GM13977 (cell line): ENCODE results near the gene EPG5.

Experiments used
- DNase-seq: peaks from one replicate; pipeline ENCODE4 v3.0.0; 2012; ENCODE audit warnings: low spot score
- in situ Hi-C: fragments of 300-500 bp; cut with MboI; formaldehyde crosslinking; loops from one replicate; pipeline ENCODE4 v1.12.0; 2022; ENCODE audit warnings: low sequenced_read_pairs, low pct_unique_long_range_greater_than_20kb, mixed read lengths, inconsistent platforms; ENCODE audit not compliant: unreplicated experiment
- TF ChIP-seq, protein P1 (sequence below): IDR thresholded peaks from 2 replicates; pipeline ENCODE4 v1.5.1; 2012; ENCODE audit warnings: mild to moderate bottlenecking, control low read depth; ENCODE audit not compliant: insufficient read depth; ENCODE audit errors: extremely low read depth, missing control alignments

The EPG5 gene, protein sequence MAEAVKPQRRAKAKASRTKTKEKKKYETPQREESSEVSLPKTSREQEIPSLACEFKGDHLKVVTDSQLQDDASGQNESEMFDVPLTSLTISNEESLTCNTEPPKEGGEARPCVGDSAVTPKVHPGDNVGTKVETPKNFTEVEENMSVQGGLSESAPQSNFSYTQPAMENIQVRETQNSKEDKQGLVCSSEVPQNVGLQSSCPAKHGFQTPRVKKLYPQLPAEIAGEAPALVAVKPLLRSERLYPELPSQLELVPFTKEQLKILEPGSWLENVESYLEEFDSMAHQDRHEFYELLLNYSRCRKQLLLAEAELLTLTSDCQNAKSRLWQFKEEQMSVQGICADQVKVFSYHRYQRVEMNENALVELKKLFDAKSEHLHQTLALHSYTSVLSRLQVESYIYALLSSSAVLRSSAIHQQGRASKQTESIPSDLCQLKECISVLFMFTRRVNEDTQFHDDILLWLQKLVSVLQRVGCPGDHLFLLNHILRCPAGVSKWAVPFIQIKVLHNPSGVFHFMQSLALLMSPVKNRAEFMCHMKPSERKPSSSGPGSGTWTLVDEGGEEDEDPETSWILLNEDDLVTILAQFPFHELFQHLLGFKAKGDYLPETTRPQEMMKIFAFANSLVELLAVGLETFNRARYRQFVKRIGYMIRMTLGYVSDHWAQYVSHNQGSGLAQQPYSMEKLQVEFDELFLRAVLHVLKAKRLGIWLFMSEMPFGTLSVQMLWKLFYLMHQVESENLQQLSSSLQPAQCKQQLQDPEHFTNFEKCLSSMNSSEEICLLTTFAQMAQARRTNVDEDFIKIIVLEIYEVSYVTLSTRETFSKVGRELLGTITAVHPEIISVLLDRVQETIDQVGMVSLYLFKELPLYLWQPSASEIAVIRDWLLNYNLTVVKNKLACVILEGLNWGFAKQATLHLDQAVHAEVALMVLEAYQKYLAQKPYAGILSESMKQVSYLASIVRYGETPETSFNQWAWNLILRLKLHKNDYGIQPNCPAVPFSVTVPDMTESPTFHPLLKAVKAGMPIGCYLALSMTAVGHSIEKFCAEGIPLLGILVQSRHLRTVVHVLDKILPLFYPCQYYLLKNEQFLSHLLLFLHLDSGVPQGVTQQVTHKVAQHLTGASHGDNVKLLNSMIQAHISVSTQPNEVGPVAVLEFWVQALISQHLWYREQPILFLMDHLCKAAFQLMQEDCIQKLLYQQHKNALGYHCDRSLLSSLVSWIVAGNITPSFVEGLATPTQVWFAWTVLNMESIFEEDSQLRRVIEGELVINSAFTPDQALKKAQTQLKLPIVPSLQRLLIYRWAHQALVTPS (N-terminal part only)

DNA sequence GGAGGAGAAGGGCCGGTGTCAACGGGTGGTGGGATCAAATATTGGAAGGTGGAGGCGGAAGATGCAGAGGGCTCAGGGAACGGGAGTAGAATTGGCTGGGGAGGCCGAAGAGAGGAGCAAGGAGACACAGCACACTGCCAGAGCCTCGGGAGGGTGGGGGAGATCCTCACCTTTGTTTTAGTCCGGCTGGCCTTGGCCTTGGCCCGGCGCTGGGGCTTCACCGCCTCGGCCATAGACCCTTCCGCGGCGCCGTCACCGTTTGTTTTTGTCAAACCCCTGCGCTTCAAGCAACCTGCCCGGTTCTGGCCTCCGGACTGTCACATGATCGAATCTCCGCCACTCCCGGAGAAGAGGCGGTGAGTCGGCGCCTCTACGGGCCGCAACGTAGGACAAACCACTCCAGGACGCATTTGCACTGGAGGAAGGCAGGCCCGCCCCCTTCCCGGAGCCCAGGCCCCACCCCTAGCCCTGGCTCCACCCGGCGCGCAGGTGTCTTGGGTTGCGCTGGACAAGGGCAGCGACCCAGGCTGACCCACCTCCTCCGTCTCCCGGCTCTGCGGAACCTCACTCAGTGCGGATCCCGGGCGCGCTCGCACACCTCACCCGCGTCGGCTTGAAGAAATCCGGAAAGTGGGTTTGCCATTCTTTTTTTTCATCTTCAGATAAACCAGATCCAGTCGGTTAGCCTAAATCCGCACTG, at the start of gene EPG5:
Gene EPG5, minus strand, starts transcription at position 323 of the 700 bp plus-strand sequence. Its CDS starts 90 bp downstream, at position 233.
- TF ChIP-seq, protein P1, sequence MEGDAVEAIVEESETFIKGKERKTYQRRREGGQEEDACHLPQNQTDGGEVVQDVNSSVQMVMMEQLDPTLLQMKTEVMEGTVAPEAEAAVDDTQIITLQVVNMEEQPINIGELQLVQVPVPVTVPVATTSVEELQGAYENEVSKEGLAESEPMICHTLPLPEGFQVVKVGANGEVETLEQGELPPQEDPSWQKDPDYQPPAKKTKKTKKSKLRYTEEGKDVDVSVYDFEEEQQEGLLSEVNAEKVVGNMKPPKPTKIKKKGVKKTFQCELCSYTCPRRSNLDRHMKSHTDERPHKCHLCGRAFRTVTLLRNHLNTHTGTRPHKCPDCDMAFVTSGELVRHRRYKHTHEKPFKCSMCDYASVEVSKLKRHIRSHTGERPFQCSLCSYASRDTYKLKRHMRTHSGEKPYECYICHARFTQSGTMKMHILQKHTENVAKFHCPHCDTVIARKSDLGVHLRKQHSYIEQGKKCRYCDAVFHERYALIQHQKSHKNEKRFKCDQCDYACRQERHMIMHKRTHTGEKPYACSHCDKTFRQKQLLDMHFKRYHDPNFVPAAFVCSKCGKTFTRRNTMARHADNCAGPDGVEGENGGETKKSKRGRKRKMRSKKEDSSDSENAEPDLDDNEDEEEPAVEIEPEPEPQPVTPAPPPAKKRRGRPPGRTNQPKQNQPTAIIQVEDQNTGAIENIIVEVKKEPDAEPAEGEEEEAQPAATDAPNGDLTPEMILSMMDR: no peak
- peak; percentile 91 for DNase-seq
- in situ Hi-C loops: no loop called here

DNA sequence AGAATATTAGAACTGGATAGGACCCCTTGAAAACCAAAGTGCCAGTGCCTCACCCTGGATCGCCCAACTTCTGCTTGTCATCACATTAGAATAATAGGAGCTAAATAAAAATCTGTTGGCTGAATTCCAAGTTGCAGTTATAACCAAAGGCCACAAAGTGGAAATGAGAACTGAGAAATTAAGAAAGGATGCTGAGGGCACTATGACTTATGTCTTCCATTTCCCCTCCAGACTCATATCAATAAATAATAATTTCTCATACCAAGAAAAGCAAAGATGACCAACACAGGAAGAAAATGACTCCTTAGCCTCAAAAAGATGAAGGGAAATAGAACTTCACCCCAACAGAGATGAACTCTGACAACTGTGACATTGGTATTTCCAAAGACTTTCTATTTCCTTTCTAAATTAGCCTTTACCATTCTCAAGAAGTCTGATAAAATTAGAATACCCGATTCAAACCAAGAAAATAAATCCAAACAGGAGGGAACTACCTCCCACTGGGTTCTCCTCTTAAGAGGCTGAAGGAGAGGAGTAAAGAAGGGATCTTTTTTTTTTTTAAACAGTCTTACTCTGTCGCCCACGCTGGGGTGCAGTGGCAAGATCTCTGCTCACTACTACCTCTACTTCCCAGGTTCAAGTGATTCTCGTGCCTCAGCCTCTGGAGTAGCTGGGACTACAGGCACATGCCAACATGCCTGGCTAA, 46.5 kb upstream of the EPG5 start:
- peak; percentile 20 for DNase-seq
- TF ChIP-seq, protein P1: no peak
- in situ Hi-C loops: no loop called here

DNA sequence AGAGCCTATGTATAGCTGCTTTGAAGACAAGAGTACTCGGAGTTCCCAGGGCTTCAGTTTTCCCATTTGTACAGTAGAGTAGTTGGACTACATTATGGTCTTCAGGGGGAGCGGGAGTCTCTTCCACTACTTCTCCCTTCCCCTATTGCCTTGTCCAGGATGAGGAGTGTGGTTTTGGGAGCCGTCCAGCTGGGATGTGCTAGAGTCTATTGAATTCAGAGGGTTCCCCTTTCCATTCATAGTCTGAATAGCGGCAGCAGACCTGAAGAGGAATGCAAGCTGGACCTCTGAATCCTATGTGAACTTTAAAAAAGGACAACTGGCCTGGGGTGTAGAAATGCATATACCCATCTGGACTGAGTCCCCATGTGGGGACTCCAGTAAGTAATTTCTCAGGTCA, 43.5 kb upstream of the EPG5 start:
- DNase-seq: no peak
- TF ChIP-seq, protein P1: no peak
- in situ Hi-C loops: no loop called here

DNA sequence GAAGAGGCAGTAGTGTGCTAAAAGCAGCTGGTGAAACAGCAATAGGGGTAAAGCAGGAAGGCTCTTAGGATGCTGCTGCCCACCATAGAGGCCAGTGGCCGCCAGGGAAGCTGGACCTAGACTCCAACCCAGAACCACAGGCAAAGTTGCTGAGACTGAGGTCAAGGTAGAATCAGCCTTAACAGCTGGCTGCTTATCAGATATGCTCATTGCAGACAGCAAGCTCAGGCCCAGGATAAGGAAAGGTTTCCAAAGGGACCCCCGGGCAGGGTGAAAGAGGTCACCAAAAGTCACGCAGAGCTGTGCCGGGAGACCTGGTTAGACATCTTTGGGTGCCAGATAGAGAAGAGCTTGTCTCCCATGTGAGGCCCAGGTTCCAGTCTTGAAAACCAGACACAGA, 42.9 kb upstream of the EPG5 start:
- TF ChIP-seq, protein P1: no peak
- in situ Hi-C loops: no loop called here
- no peak for DNase-seq

DNA sequence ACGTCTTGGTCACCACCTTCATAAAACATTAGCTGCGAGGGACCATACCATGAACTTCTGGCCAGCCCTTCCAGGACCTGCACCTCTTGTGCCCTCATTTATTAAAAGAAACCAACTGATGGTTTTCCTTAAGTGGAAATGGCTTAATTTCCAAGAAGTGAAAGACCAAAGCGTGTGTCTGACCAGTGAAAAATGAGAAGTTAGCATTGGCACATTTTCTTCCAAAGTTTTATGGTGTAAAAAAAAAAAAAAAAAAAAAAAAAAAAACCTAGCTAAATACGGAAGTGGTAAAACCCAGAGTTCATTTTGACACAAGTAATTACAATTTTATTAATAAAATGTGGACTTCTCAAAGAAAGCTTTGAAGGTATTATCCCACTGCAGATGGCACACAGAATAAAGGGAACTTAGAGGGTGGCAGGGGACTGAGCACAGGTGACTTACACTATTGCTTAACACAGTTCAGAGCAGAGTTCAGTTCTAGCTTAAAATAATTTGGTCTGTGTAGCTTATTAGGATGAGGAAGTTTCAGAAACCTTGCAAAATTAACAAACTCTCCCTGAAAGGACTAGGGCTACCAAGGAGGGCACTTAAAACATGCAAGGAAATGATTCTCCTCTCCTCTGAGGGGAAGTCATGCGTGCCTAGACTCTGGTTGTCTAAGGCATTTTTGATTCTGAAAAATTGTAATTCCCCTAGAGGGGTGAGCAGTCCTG, 42.2 kb upstream of the EPG5 start:
- TF ChIP-seq, protein P1: no peak
- in situ Hi-C loops: no loop called here

More for the DNA sequence above, 42.2 kb upstream of the EPG5 start:
- no peak for DNase-seq
